Urinary bladder (tissue), 4 donors: ENCODE results near the gene ACTR10. TPM values are rescaled to one million over a fixed set of nuclear protein-coding genes. Genes with fewer than 3 reads are reported as not detected.
A peak's percentile ranks its signal among the peaks of the same experiment; 100 is the strongest.

Experiments used
- DNase-seq: peaks from one replicate; pipeline ENCODE4 v3.0.0-alpha.2; 2015; ENCODE audit errors: extremely low spot score
- H3K27ac ChIP-seq: one replicate; pipeline ENCODE4 v1.5.1; 2013; ENCODE audit warnings: low read depth, mild to moderate bottlenecking, moderate library complexity
- H3K36me3 ChIP-seq: one replicate; pipeline ENCODE4 v1.6.1; 2013; ENCODE audit warnings: mild to moderate bottlenecking, moderate library complexity; ENCODE audit not compliant: insufficient read depth
- H3K4me1 ChIP-seq: one replicate; pipeline ENCODE4 v1.6.1; 2013; ENCODE audit warnings: mild to moderate bottlenecking, moderate library complexity; ENCODE audit not compliant: insufficient read depth
- H3K4me3 ChIP-seq: one replicate; pipeline ENCODE4 v1.5.1; 2013; ENCODE audit warnings: low read depth, low read length
- WGBS: extraction: QIAGEN DNeasy Blood & Tissue Kit; methylation state at CpG from one replicate; pipeline ENCODE4 v1.1.7; 2013; 5-methylcytosine and 5-hydroxymethylcytosine counted together
- polyA plus RNA-seq: library from polyadenylated mRNA; stranded (reverse); fragments of 200-250 nt; gene quantifications from one replicate; pipeline ENCODE4 v1.2.3, GENCODE V29; 2013
- small RNA-seq: library from RNA; depleted of rRNA; stranded (forward); fragments of <200 nt; gene quantifications from one replicate; pipeline ENCODE3, GENCODE V24; 2014
- total RNA-seq: library from RNA; depleted of rRNA; stranded (reverse); fragments of >200 nt; gene quantifications from one replicate; pipeline ENCODE4 v1.2.3, GENCODE V29; 2014
- donor health status: healthy with polysubstance abuse.
- donor health status: healthy.

Gene ACTR10
- total and polyA plus RNA-seq, 2 donors = 73.5 to 79.5 TPM

GRCh38 chr14:58280954-58281787, 81.2 kb downstream of the ACTR10 start:
- Histone ChIP-seq H3K27ac (peak overlapping the region; percentile 15), H3K4me3 (no peak overlapping the region)
- 5% methylated on average over 4 of the region's 4 CpGs for WGBS

GRCh38 chr14:58281969-58282368, 82.0 kb downstream of the ACTR10 start:
- peak overlapping the region; percentile 15 for H3K27ac ChIP-seq
- H3K4me3 ChIP-seq = no peak overlapping the region
- no peak for DNase-seq
- WGBS = 48% methylated on average over 3 of the region's 3 CpGs
- H3K36me3 ChIP-seq = peaks cover 2% of the 10 kb centered on the region
- peaks cover 3% of the 10 kb centered on the region for H3K4me1 ChIP-seq

More at GRCh38 chr14:58280954-58281787, 81.2 kb downstream of the ACTR10 start:
- Histone ChIP-seq H3K4me1 (peaks cover 1% of the 10 kb centered on the region), H3K36me3 (peaks cover 2% of the 10 kb centered on the region)
- DNase-seq = peak; percentile 45

GRCh38 chr14:58282925-58283593, 83.1 kb downstream of the ACTR10 start:
- 61% methylated on average over 4 of the region's 4 CpGs for WGBS
- Histone ChIP-seq H3K27ac (no peak overlapping the region), H3K36me3 (peaks cover 2% of the 10 kb centered on the region), H3K4me3 (no peak overlapping the region), H3K4me1 (peaks cover 3% of the 10 kb centered on the region)
- no peak for DNase-seq

- Histone ChIP-seq H3K27ac (no peak overlapping the region), H3K4me1 (peaks cover 3% of the 10 kb centered on the region), H3K4me3 (no peak overlapping the region), H3K36me3 (peaks cover 2% of the 10 kb centered on the region)
- DNase-seq = no peak
Observed at GRCh38 chr14:58283730-58284129, 83.8 kb downstream of the ACTR10 start.

- WGBS = 96% methylated on average over 4 of the region's 4 CpGs
- Histone ChIP-seq H3K36me3 (peaks cover 3% of the 10 kb centered on the region), H3K4me1 (peaks cover 3% of the 10 kb centered on the region)
Observed at GRCh38 chr14:58285132-58285531, 85.2 kb downstream of the ACTR10 start.

More at GRCh38 chr14:58285132-58285531, 85.2 kb downstream of the ACTR10 start:
- Histone ChIP-seq H3K4me3 (no peak overlapping the region), H3K27ac (no peak overlapping the region)
- DNase-seq = no peak

Small RNAs within 50 kb of the gene (small RNA-seq; reads per million reads assigned to genes)
- gene RN7SL598P = not detected

Other genes with a start within 250 kb of the ACTR10 start
- gene ARMH4, start 47.9 kb upstream of the ACTR10 start, total RNA-seq = 39.9 TPM
- 3.6 TPM for gene ARMH4, start 47.9 kb upstream of the ACTR10 start, polyA plus RNA-seq
- 63.4 TPM for gene PSMA3, start 44.7 kb downstream of the ACTR10 start, total RNA-seq
- gene PSMA3, start 44.7 kb downstream of the ACTR10 start, polyA plus RNA-seq = 126 TPM
- 39.5 TPM for gene ARID4A, start 98.4 kb downstream of the ACTR10 start, total RNA-seq
- gene ARID4A, start 98.4 kb downstream of the ACTR10 start, polyA plus RNA-seq = 12.1 TPM
- not detected for gene TOMM20L, start 195.8 kb downstream of the ACTR10 start, total RNA-seq
- gene TOMM20L, start 195.8 kb downstream of the ACTR10 start, polyA plus RNA-seq = 0.34 TPM
- gene TIMM9, start 227.4 kb downstream of the ACTR10 start, total RNA-seq = 37.2 TPM
- 44.0 TPM for gene TIMM9, start 227.4 kb downstream of the ACTR10 start, polyA plus RNA-seq
- gene KIAA0586, start 227.6 kb downstream of the ACTR10 start, total RNA-seq = 45.9 TPM
- gene KIAA0586, start 227.6 kb downstream of the ACTR10 start, polyA plus RNA-seq = 9.5 TPM